Measurements from ENCODE around the gene GMCL1.

Gene GMCL1

DNA sequence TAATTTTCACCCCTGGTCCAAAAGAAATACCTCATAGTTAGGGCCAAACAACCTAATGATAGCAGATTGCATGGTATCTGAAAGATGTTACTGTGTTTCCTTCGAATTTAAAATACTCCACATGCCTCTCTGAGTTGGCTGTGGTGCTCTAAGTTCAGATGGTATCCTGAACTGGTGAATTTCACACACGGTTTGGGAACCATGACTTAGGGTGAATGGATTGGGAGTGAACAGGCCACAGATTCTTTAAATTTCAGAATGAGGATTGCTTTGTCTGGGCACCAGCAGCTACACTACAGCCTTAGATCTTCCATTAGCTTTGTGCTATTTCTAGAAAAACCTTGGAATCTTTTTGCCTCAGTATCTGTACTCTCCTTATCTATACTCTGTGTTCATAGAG, 6.2 kb downstream of the GMCL1 start:
- intact Hi-C loops (cut with DNase I; ENCODE audit: low total_unique reads): no loop called here
- H3K27ac ChIP-seq: no peak overlapping the region
- no peak overlapping the region for H3K4me3 ChIP-seq
- TF ChIP-seq CTCF (IDR thresholded peaks at IDR 0.05): no peak
- no peaks in the 10 kb centered on the region for H3K9me3 ChIP-seq
- H3K27me3 ChIP-seq: no peaks in the 10 kb centered on the region
- no peak for DNase-seq
- peaks cover 0 to 36% (median 13%) of the 10 kb centered on the region in 4 donors for H3K4me1 ChIP-seq
- peaks cover 0 to 12% (median 0%) of the 10 kb centered on the region in 3 donors for H3K36me3 ChIP-seq

GRCh38 chr2:69836316-69836715, 6.9 kb downstream of the GMCL1 start:
- peaks cover 0 to 18% (median 0%) of the 10 kb centered on the region in 3 donors for H3K36me3 ChIP-seq
- no peak for DNase-seq
- TF ChIP-seq CTCF (IDR thresholded peaks at IDR 0.05): no peak
- intact Hi-C loops (cut with DNase I; ENCODE audit: low total_unique reads): no loop called here
- peaks cover 0 to 30% (median 9%) of the 10 kb centered on the region in 4 donors for H3K4me1 ChIP-seq
- no peaks in the 10 kb centered on the region for H3K9me3 ChIP-seq
- no peaks in the 10 kb centered on the region for H3K27me3 ChIP-seq
- H3K4me3 ChIP-seq: no peak overlapping the region
- H3K27ac ChIP-seq: no peak overlapping the region

DNA sequence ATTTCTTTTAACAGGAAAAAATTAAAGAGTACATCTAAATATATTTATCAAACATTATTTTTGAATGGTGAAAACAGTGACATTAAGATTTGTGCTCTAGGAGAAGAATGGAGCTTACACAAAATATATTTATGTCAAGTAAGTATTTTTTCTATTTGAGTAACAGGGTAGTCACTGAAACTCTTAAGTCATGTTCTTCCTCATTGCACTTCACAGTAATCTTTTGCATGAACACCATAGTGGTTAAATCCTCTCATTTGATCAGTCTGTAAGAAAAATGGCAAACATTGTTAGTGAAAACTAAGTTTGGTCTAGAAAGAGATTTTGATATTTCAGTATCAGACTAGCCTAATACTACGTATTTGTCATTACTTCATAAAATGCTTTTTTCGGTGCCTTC, 8.1 kb downstream of the GMCL1 start:
- H3K4me3 ChIP-seq: no peak overlapping the region
- no peaks in the 10 kb centered on the region for H3K9me3 ChIP-seq
- H3K36me3 ChIP-seq: peaks cover 0 to 22% (median 0%) of the 10 kb centered on the region in 3 donors
- H3K4me1 ChIP-seq: peaks cover 0 to 18% (median 0%) of the 10 kb centered on the region in 4 donors
- TF ChIP-seq CTCF (IDR thresholded peaks at IDR 0.05): no peak
- intact Hi-C loops (cut with DNase I; ENCODE audit: low total_unique reads): no loop called here
- DNase-seq: no peak
- H3K27ac ChIP-seq: no peak overlapping the region
- H3K27me3 ChIP-seq: no peaks in the 10 kb centered on the region

- no peak for DNase-seq
- Histone ChIP-seq H3K4me3 (no peak overlapping the region), H3K9me3 (no peaks in the 10 kb centered on the region), H3K27me3 (no peaks in the 10 kb centered on the region), H3K36me3 (peaks cover 8 to 64% (median 32%) of the 10 kb centered on the region in 3 donors), H3K27ac (no peak overlapping the region), H3K4me1 (no peaks in the 10 kb centered on the region)
- TF ChIP-seq CTCF (IDR thresholded peaks at IDR 0.05): no peak
- intact Hi-C loops (cut with DNase I; ENCODE audit: low total_unique reads): no loop called here
Measured at GRCh38 chr2:69843993-69844392, 14.5 kb downstream of the GMCL1 start.

DNA sequence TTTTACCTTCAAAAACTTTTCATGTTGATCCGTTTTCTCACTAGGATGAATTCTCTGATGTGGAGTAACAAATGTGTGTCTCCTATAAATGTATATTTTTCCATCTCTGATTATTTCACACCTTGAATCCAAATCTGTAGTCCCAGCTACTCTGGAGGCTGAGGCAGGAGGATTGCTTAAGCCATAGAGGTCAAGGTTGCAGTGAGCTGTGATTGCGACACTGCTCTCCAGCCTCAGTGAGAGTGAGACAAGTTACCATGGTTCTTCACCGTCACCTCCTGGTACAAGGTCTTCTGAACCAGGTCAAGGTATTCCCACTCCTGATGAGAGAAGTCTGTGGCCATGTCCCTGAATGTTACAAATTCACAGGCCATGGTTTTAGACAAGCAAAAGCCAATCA, 15.1 kb downstream of the GMCL1 start:
- H3K9me3 ChIP-seq: no peaks in the 10 kb centered on the region
- H3K4me1 ChIP-seq: no peaks in the 10 kb centered on the region
- H3K4me3 ChIP-seq: no peak overlapping the region
- DNase-seq: no peak
- H3K36me3 ChIP-seq: peaks cover 12 to 68% (median 37%) of the 10 kb centered on the region in 3 donors
- no peak overlapping the region for H3K27ac ChIP-seq
- intact Hi-C loops (cut with DNase I; ENCODE audit: low total_unique reads): no loop called here
- H3K27me3 ChIP-seq: no peaks in the 10 kb centered on the region
- TF ChIP-seq CTCF (IDR thresholded peaks at IDR 0.05): no peak

Measured in tibial artery (tissue), 4 donors.